Muscle of back (tissue), 13 donors: ENCODE measurements around the gene TRABD2B. TPM values are rescaled to one million over a fixed set of nuclear protein-coding genes. Genes with fewer than 3 reads are reported as not detected.

Experiments used
- DNase-seq, 3 donors: peaks; one replicate each; pipeline versions ENCODE4 v3.0.0 to v3.0.0-alpha.2; 2013
- long read RNA-seq, 9 donors: transcript quantifications; one replicate each; lab custom pipeline, GENCODE V29; 2026
- polyA plus RNA-seq, 10 donors: library from polyadenylated mRNA; unstranded; fragments of 120-200 nt; gene quantifications; one replicate each; pipeline ENCODE4 v1.2.1, GENCODE V29; 2013; ENCODE audit not compliant: insufficient read length in 10 of 10

TRABD2B gene
- 1 to 10 TPM; 3.2 to 8.2 (median 5.1) TPM for polyA plus RNA-seq
- long read RNA-seq, donor 1, full-length matches to known transcripts = 1 of 1 reads
- long read RNA-seq, donor 1, partial matches to known transcripts = 0 of 1 reads
- long read RNA-seq, donor 1, other reads (novel, unspliced or antisense) = 0 of 1 reads
- long read RNA-seq, donor 2, full-length matches to known transcripts = 1 of 1 reads
- long read RNA-seq, donor 2, partial matches to known transcripts = 0 of 1 reads
- long read RNA-seq, donor 2, other reads (novel, unspliced or antisense) = 0 of 1 reads
- long read RNA-seq, donor 3 = 0 reads
- long read RNA-seq, donor 4 = 0 reads
- long read RNA-seq, donor 5 = 0 reads
- long read RNA-seq, donor 6 = 0 reads
- long read RNA-seq, donor 7 = 0 reads
- long read RNA-seq, donor 8, full-length matches to known transcripts = 1 of 1 reads
- long read RNA-seq, donor 8, partial matches to known transcripts = 0 of 1 reads
- long read RNA-seq, donor 8, other reads (novel, unspliced or antisense) = 0 of 1 reads
- long read RNA-seq, donor 9 = 0 reads

GRCh38 chr1:47997289-47998200 is at the start of gene TRABD2B:
TSS of gene TRABD2B (minus strand) at chr1:47997385.
- DNase-seq = peak; percentile 77 to 95 (median 92)

- DNase-seq = no peak
Measured at GRCh38 chr1:48044311-48044710, 47.1 kb upstream of the TRABD2B start.

- DNase-seq = no peak
Measured at GRCh38 chr1:48043622-48044021, 46.4 kb upstream of the TRABD2B start.

- DNase-seq = peak in 1 of 3 donors; percentile 59
Measured at GRCh38 chr1:48040154-48040553, 43.0 kb upstream of the TRABD2B start.

GRCh38 chr1:48039088-48040054 is 42.2 kb upstream of the TRABD2B start:
- peak in 1 of 3 donors; percentile 63 for DNase-seq

- DNase-seq = no peak
Measured at GRCh38 chr1:48038270-48038767, 41.1 kb upstream of the TRABD2B start.

GRCh38 chr1:48036710-48037355 is 39.6 kb upstream of the TRABD2B start:
- no peak for DNase-seq

GRCh38 chr1:48035371-48036141 is 38.4 kb upstream of the TRABD2B start:
- DNase-seq = peak in 1 of 3 donors; percentile 78

- no peak for DNase-seq
Measured at GRCh38 chr1:48033495-48034045, 36.4 kb upstream of the TRABD2B start.

- no peak for DNase-seq
Measured at GRCh38 chr1:48031676-48032075, 34.5 kb upstream of the TRABD2B start.

- DNase-seq = no peak
Measured at GRCh38 chr1:48030696-48031365, 33.6 kb upstream of the TRABD2B start.

GRCh38 chr1:48030211-48030610 is 33.0 kb upstream of the TRABD2B start:
- no peak for DNase-seq

- peak in 1 of 3 donors; percentile 46 for DNase-seq
Measured at GRCh38 chr1:48028218-48029069, 31.3 kb upstream of the TRABD2B start.

- no peak for DNase-seq
Measured at GRCh38 chr1:48027533-48027835, 30.3 kb upstream of the TRABD2B start.

- no peak for DNase-seq
Measured at GRCh38 chr1:48026701-48027532, 29.7 kb upstream of the TRABD2B start.

GRCh38 chr1:48026275-48026674 is 29.1 kb upstream of the TRABD2B start:
- no peak for DNase-seq

- no peak for DNase-seq
Measured at GRCh38 chr1:48025076-48025475, 27.9 kb upstream of the TRABD2B start.
